ENCODE results near the gene BRICD5.

BRICD5 gene

DNA sequence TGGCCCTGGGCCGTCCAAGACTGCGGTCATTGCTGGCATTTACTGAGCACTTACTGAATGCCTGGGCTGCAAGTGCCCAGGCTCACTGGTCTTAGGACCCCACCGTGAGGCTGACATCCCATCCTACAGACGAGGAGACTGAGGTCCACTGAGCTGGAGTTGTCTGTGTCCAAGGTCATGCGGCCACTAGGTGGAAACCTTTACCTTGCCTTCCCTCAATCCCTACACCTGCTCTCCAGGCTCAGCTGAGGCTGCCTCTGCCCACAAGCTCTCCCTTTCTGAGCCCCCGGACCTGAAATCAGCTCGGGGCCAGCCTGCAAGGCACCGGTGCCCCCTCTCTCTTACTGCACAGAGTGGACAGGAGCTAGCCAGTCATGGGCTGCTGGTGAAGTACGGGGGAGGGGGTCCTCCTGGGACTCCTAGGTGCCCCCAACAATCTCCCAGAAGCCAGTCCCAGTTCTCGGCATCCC lies 15.8 kb downstream of the BRICD5 start:
- FAIRE-seq (no peak), DNase-seq (ENCODE audit: insufficient read length, low spot score) (no peak)
- no peak for TF ChIP-seq POLR2A (IDR thresholded peaks at IDR 0.05; ENCODE audit: low read depth, low read length)

DNA sequence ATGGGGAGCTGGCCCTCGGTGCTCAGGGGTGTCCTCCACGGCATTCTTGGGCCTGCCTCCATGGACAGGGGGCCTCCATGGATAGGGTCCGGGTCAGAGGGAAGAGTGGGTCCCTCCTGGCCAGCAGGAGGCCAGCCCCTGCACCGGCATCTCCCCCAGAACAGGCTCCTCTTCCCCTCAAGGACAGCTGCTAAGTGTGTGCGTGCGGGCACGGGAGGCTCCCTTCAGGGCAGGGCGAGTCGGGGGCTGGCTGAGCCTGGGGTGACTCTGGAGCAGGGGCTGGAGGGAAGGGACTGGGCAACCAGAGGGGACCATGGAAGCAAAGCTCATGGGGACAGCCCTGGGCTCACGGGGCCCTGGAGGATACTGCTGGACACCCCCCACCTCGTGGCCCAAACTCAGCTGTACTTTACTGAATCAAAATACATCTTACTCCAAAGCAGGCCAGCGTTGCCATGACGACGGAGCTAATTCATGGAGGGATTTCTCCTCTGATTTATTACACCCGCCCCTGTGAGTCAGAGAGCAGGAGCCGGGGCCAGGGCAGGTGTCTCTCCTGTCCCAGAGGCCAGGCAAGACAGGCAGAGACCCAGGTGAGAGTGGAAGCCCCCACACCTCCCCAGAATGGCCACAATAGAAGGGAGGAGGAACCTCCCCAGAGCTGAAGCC lies 16.4 kb downstream of the BRICD5 start:
- TF ChIP-seq POLR2A (IDR thresholded peaks at IDR 0.05; ENCODE audit: low read depth, low read length) = no peak

DNA sequence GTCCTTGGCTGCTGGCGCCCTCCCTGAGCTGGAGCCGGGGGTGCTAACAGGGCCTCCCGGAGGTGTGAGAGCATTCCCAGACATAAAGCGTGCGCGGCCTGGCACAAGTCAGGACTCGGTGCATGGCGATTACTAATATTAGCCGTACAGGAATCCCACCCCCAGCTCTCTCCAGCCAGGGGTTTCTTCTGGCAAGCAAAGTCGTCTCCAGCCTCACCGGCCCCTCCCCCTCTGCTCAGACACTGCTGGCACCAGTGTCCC lies 19.3 kb downstream of the BRICD5 start:
- FAIRE-seq = no peak
- no peak for DNase-seq (ENCODE audit: insufficient read length, low spot score)
- no peak for TF ChIP-seq POLR2A (IDR thresholded peaks at IDR 0.05; ENCODE audit: low read depth, low read length)

More for the DNA sequence above, 16.4 kb downstream of the BRICD5 start:
- FAIRE-seq = no peak
- peak; percentile 92 for DNase-seq (ENCODE audit: insufficient read length, low spot score)

DNA sequence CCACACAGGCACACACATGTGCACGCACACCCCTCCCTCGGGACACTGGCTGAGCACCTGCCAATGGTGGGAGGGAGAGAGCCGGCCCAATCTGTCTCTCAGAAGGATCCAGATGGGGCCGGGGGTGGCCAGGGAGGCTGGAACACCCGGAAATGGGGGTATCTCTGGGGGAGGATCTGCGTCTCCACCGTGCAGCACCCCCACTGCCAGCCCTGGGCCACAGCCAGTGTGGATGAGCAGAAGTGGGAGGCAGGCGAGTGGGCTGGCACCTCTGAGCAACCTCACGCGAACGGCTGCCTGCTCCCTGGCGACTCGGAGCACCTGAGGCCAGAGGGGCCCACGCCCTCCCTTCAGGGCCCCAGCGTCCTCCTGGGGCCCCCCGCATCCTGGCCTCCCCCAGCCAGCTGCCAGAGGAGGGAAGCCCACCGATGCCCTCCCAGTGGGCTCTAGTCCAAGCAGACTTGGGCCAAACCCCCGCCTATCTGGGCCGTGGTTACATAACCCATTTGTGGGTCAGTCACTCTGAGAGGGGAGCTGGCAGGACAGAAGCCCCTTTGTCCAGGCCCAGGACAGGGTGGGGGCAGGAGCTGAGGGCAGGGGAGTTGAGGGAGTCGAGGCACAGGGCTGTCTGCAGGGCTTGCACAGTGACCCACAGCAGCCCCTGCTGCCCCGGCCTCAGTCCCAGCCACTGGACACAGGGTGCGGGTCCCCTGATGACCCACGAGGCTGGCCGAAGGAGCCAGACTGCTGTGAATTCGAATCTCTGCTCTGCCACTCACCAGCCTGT lies 19.8 kb downstream of the BRICD5 start:
- no peak for DNase-seq (ENCODE audit: insufficient read length, low spot score)
- no peak for FAIRE-seq
- no peak for TF ChIP-seq POLR2A (IDR thresholded peaks at IDR 0.05; ENCODE audit: low read depth, low read length)

DNA sequence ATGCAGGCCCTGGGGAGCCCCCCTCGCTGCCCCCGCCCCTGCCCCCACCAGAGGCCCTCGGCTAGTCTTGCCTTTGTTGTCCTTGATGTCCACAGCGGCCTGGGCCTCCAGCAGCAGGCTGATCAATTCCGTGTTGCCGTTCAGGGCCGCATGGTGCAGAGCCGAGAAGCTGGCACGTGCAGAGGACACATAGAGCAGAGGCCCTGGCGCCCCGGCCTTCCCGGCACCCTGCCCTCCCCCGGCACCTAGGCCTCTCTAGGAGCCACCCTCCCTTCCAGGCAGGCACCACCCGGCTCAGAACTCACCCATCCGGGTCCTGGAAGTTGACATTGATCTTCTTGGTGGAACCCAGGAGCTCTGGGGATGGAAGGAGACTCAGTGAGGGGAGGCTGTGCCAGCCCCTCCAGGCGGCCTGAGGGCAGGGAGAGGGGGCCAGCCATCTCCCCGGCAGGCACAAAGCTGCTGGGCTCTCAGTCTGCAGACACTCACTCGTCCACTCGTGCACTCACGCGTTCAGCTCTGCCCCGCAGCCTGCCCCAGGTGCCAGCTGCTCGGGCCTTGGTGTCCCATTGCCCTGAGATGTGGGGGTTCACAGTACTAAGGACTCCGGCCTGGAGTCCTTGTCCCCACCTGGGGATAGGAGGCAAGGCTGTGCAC lies 20.5 kb downstream of the BRICD5 start:
- DNase-seq (ENCODE audit: insufficient read length, low spot score) = no peak
- FAIRE-seq = no peak
- TF ChIP-seq POLR2A (IDR thresholded peaks at IDR 0.05; ENCODE audit: low read depth, low read length) = no peak

DNA sequence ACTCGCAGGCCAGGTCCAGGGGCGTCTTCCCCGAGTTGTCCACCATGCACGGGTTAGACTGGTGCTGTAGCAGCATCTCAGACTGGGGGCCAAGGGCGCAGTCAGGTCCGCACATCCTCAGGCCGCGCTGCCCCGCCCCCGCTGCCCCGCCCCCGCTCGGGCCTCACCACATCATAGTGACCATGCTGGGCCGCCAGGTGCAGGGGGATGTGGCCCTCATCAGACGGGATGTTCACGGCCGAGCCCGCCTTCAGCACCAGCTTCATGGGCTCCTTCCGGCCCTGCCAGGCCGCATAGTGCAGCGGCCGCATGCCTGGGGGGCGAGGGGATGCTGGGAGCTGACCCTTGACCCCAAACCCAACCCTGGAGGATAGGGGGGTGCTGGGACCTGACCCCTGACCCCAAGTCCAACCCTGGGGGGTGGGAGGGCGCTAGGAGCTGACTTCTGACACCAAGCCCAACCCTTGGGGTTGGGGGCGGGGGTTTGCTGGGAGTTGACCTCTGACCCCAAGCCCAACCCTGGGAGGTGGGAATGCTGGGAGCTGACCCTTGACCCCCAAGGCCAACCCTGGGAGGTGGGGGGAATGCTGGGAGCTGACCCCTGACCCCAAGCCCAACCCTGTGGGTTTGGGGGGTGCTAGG lies 21.3 kb downstream of the BRICD5 start:
- FAIRE-seq = no peak
- no peak for TF ChIP-seq POLR2A (IDR thresholded peaks at IDR 0.05; ENCODE audit: low read depth, low read length)
- no peak for DNase-seq (ENCODE audit: insufficient read length, low spot score)

DNA sequence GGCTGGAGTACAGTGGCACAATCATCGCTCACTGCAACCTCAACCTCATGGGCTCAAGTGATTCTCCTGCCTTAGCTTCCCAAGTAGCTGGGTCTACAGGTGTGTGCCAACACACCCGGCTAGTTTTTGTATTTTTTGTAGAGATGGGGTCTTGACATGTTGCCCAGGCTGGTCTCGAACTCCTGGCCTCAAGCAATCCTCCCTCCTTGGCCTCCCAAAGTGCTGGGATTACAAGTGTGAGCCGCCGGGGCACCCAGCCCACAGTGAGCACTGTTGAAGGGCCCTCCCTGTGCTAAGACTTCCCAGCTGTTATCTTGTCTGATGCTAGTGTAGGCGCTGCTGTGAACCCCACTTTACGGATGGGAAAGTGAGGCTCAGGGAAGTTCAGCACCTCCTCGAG lies 22.3 kb downstream of the BRICD5 start:
- FAIRE-seq = no peak
- no peak for TF ChIP-seq POLR2A (IDR thresholded peaks at IDR 0.05; ENCODE audit: low read depth, low read length)
- DNase-seq (ENCODE audit: insufficient read length, low spot score) = no peak

DNA sequence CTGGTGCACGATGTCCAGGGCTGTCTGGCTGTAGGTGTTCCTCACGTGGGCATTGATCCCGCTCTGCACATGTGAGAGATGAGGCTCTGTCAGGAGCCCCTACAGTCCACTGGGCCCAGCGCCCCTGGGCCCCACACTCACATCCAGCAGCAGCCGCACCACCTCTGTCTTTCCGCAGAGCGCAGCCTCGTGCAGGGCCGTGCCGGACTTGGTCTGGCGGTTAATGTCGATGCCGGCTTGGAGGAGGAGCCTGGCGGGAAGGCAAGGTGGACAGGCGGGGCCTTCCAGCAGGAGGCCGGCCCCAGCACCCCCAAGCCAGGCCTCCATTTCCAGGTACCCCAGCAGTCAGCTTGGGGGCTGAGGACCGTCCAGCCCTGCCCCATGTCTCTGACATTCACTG lies 23.5 kb downstream of the BRICD5 start:
- no peak for FAIRE-seq
- DNase-seq (ENCODE audit: insufficient read length, low spot score) = no peak
- no peak for TF ChIP-seq POLR2A (IDR thresholded peaks at IDR 0.05; ENCODE audit: low read depth, low read length)

DNA sequence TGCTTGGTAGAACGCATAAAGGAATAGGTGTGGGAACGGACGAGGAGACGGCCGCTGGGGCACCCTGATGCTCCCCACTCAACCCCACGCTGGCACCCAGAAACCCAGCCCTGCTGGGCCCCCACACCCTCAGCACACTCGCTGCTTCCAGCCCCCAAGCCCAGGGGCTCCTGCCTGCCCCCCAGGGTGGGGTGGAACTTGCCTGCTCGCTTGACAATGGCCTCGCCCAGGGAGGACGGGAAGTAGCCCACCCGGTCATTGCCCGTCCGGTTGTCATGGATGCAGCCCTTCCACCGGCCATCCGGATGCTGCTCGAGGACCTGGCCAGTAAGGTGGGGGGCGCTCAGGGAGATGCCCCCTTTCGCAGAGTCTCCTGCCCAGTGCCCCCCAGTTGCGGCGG lies 24.2 kb downstream of the BRICD5 start:
- DNase-seq (ENCODE audit: insufficient read length, low spot score) = no peak
- no peak for TF ChIP-seq POLR2A (IDR thresholded peaks at IDR 0.05; ENCODE audit: low read depth, low read length)
- FAIRE-seq = no peak

DNA sequence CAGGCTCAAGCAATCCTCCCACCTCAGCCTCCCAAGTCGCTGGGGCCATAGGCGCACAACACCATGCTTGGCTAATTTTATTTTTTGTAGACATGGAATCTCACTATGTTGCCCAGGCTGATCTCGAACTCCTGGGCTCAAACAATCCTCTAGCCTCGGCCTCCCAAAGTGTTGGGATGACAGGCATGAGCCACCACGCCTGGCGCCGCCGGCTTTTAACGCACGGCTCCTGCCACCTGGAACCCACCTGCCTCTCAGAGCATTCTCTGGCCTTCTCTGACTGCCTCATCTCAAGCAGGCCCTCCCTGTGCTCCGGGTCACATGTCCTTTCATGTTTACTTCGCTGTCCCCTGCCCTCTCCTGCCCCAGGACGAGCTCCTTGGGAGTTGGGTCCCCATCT lies 24.6 kb downstream of the BRICD5 start:
- DNase-seq (ENCODE audit: insufficient read length, low spot score) (no peak), FAIRE-seq (no peak)
- no peak for TF ChIP-seq POLR2A (IDR thresholded peaks at IDR 0.05; ENCODE audit: low read depth, low read length)

DNA sequence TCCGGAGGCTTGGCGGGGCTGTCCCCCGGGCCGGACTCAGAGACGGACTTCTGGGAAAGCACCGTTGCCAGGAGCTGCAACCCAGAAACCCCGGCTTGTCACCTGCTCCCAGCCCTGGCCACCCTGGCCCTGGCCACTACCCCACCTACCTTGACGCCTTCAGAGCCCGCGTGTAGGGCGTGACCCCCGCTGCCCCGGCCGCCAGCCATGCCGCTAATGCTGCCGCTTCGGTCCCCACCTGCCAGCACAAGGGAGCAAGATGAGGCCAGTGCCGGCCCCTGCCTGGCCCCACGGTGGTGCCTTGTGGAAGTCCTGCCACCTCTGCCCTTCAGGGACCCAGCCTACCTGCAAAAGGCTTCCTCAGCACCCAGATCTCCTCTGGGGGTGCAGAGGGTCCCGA lies 25.7 kb downstream of the BRICD5 start:
- TF ChIP-seq POLR2A (IDR thresholded peaks at IDR 0.05; ENCODE audit: low read depth, low read length) = no peak
- DNase-seq (ENCODE audit: insufficient read length, low spot score) = no peak
- FAIRE-seq = no peak

DNA sequence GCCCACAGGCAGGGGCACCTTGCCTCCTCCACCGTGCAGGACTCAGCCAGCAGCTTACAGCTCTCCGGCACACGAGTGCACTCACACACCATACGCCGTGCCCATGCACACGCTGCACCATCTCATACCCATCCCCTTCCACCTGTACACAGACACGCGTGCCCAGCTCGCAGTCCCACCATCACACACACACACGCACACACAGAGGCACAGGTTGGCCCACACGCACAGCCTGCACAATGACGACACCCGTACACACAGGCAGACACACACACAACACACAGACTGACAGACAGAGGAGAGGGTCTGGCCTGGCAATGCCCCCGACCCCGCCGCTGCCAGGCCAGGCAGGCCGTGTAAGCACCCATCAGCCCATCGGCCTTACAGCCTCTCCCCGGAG lies 26.3 kb downstream of the BRICD5 start:
- no peak for TF ChIP-seq POLR2A (IDR thresholded peaks at IDR 0.05; ENCODE audit: low read depth, low read length)
- no peak for FAIRE-seq

DNA sequence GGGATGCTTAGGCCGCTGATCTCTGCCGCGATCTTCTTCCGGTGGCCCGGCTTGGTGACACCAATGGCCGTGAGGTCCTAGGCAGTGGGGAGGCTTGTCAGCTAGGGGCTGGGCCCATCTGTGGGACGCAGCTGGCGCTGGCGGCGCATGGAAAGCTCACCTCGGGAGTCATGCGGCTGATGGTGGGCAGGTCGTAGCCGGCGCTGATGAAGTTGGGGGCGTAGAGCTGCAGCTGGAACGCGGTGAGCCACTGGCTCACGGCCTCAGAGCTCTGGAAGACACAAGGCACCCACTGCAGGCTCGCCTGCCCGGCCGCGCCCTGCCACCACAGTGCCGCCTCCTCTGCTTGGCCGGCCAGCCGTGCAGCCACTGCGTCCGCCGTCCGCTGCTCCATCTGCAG lies 27.0 kb downstream of the BRICD5 start:
- no peak for FAIRE-seq

More for the DNA sequence above, 26.3 kb downstream of the BRICD5 start:
- no peak for DNase-seq (ENCODE audit: insufficient read length, low spot score)

DNA sequence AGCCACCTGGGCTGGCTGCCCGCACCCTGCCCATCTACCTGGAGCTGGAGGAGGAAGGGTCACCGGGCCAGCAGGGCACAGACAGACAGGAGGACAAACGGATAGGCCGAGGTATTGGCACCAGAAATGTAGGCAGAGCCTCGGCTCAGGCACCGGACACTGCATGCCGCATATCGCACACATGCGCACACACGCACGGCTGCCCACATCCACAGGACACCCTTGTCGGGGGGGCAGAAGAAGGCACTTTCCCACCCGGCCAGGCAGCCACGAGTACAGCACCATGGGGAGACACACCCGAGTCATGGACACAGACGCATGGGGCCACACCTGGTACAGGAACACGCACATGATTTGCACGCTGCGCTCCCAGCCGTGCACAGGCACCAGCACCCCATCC lies 28.7 kb downstream of the BRICD5 start:
- no peak for FAIRE-seq
- DNase-seq (ENCODE audit: insufficient read length, low spot score) = no peak
- no peak for TF ChIP-seq POLR2A (IDR thresholded peaks at IDR 0.05; ENCODE audit: low read depth, low read length)

More for the DNA sequence above, 27.0 kb downstream of the BRICD5 start:
- DNase-seq (ENCODE audit: insufficient read length, low spot score) = no peak
- TF ChIP-seq POLR2A (IDR thresholded peaks at IDR 0.05; ENCODE audit: low read depth, low read length) = no peak
